GM23338 (cell line): ENCODE results near the gene TMPRSS9.

Experiments
- CREB1 ChIP-seq: fragments of 250-450 bp; sonication (Bioruptor Pico); IDR thresholded peaks from 2 replicates; pipeline ENCODE4 v1.5.0; 2020; ENCODE audit warnings: low read depth, mild to moderate bottlenecking, moderate library complexity
- CTCF ChIP-seq, 2 experiments: fragments of 200-600 bp in 1 of 2; sonication (generic) in 1 of 2; conservative IDR thresholded peaks; 2 replicates each; pipeline versions ENCODE4 v1.5.1 to v1.6.1; 2016 to 2017; ENCODE audit warnings: antibody characterized with exemption in 2 of 2, low read depth in 2 of 2, mild to moderate bottlenecking in 2 of 2, moderate library complexity in 1 of 2
- EZH2 ChIP-seq: fragments of 200-600 bp; sonication (generic); IDR thresholded peaks from one replicate; pipeline ENCODE4 v1.8.0; 2017; ENCODE audit warnings: antibody characterized with exemption, mild to moderate bottlenecking, low read depth; ENCODE audit not compliant: unreplicated experiment
- EZH2phosphoT487 ChIP-seq: fragments of 200-600 bp; sonication (generic); IDR thresholded peaks from one replicate; pipeline ENCODE4 v1.8.1; 2018; ENCODE audit warnings: antibody characterized with exemption; ENCODE audit not compliant: unreplicated experiment
- JUNB ChIP-seq: IDR thresholded peaks from one replicate; pipeline ENCODE4 v1.6.1; 2016; ENCODE audit warnings: antibody characterized with exemption; ENCODE audit not compliant: unreplicated experiment
- POLR2AphosphoS5 ChIP-seq: IDR thresholded peaks from 2 replicates; pipeline ENCODE4 v1.6.1; 2016; ENCODE audit warnings: antibody characterized with exemption, low read depth
- REST ChIP-seq: IDR thresholded peaks from one replicate; pipeline ENCODE4 v1.6.1; 2018; ENCODE audit warnings: antibody characterized with exemption; ENCODE audit not compliant: unreplicated experiment
- ZNF114 ChIP-seq: fragments of 250-450 bp; sonication (Bioruptor Pico); IDR thresholded peaks from 2 replicates; pipeline ENCODE4 v1.5.0; 2020; ENCODE audit warnings: mild to moderate bottlenecking, moderate library complexity
- ZNF331 ChIP-seq: fragments of 250-450 bp; sonication (Bioruptor Pico); IDR thresholded peaks from 2 replicates; pipeline ENCODE4 v1.5.0; 2020; ENCODE audit warnings: low read depth, mild to moderate bottlenecking, moderate library complexity

- no peak for TF ChIP-seq CTCF (conservative IDR thresholded peaks at IDR 0.05; ENCODE audit: low read depth in 2 of 2)
- no peak for TF ChIP-seq EZH2
- no peak for TF ChIP-seq REST
- TF ChIP-seq CREB1 (CRISPR knock-in tag): no peak
- no peak for TF ChIP-seq POLR2AphosphoS5
- TF ChIP-seq ZNF331 (CRISPR knock-in tag): no peak
- TF ChIP-seq JUNB: no peak
- no peak for TF ChIP-seq ZNF114 (CRISPR knock-in tag)
- no peak for TF ChIP-seq EZH2phosphoT487
Measured at GRCh38 chr19:2374808-2375207, 14.7 kb downstream of the TMPRSS9 start.
